H1 (cell line): ENCODE data around the gene FGD5. TPM values are rescaled to one million over a fixed set of nuclear protein-coding genes. Genes with fewer than 3 reads are reported as not detected.

Source experiments
- CTCF ChIA-PET: fragments of 300-600 bp; sonication (Branson Sonifier 250); formaldehyde crosslinking; loops from one replicate; lab custom pipeline; 2021; ENCODE audit not compliant: partially characterized antibody; lab: Charles Lee
- POLR2A ChIA-PET: fragments of 300-600 bp; sonication (Branson Sonifier 250); formaldehyde crosslinking; loops from one replicate; lab custom pipeline; 2021; ENCODE audit warnings: inconsistent platforms; ENCODE audit not compliant: partially characterized antibody; lab: Charles Lee
- DNase-seq, 2 experiments: peaks; one replicate each; pipeline versions ENCODE4 v3.0.0 to v3.0.0-alpha.2; 2010 to 2022; ENCODE audit warnings: low spot score in 2 of 2, low read depth in 1 of 2, mixed read lengths in 1 of 2
- FAIRE-seq: peaks from 2 replicates; lab custom pipeline; 2011; peaks lifted over from hg19 to GRCh38; lab: Jason Lieb, UNC
- H2AFZ ChIP-seq: 2 replicates; pipeline ENCODE4 v1.8.1; 2012; ENCODE audit warnings: low read length, inconsistent platforms
- H2AK5ac ChIP-seq: 2 replicates; pipeline ENCODE4 v1.6.1; 2013; ENCODE audit warnings: low read depth, low read length
- H2BK120ac ChIP-seq: replicated peaks from 2 replicates; pipeline ENCODE3; 2013; ENCODE audit warnings: low read depth, low read length, inconsistent platforms
- H2BK12ac ChIP-seq: 2 replicates; pipeline ENCODE4 v1.6.1; 2013; ENCODE audit warnings: low read depth, low read length
- H2BK15ac ChIP-seq: 2 replicates; pipeline ENCODE4 v1.6.1; 2013; ENCODE audit warnings: low read length
- H2BK20ac ChIP-seq: 2 replicates; pipeline ENCODE4 v1.6.1; 2013; ENCODE audit warnings: low read length
- H2BK5ac ChIP-seq: 2 replicates; pipeline ENCODE4 v1.6.1; 2013; ENCODE audit warnings: low read depth, low read length
- H3K14ac ChIP-seq: 2 replicates; pipeline ENCODE4 v1.6.1; 2013; ENCODE audit warnings: inconsistent platforms; ENCODE audit not compliant: insufficient read length
- H3K18ac ChIP-seq: 2 replicates; pipeline ENCODE4 v1.6.1; 2013; ENCODE audit warnings: low read length; ENCODE audit errors: extremely low read depth
- H3K23ac ChIP-seq: 2 replicates; pipeline ENCODE4 v1.6.1; 2013; ENCODE audit warnings: inconsistent platforms; ENCODE audit not compliant: insufficient read length
- H3K23me2 ChIP-seq: 2 replicates; pipeline ENCODE4 v1.6.1; 2013; ENCODE audit warnings: low read depth, low read length
- H3K27ac ChIP-seq: 2 replicates; pipeline ENCODE4 v1.6.1; 2011; ENCODE audit warnings: low read depth, low read length, inconsistent platforms
- H3K27me3 ChIP-seq, 4 experiments: replicated peaks in 1 of 4; 1 replicate in 1 of 4; 2 replicates in 3 of 4; pipeline versions ENCODE4 v1.6.1 to v1.8.1; 2011 to 2013; ENCODE audit warnings: low read length in 3 of 4, mild to moderate bottlenecking in 3 of 4, inconsistent platforms in 2 of 4, mixed read lengths in 2 of 4, moderate library complexity in 1 of 4; ENCODE audit not compliant: control insufficient read depth in 3 of 4, insufficient read depth in 3 of 4; ENCODE audit errors: extremely low read depth in 1 of 4
- H3K36me3 ChIP-seq, 4 experiments: 2 replicates each; pipeline versions ENCODE4 v1.6.1 to v1.8.1; 2011 to 2013; ENCODE audit warnings: mild to moderate bottlenecking in 4 of 4, low read length in 3 of 4, moderate library complexity in 2 of 4, control low read depth in 1 of 4, inconsistent platforms in 1 of 4; ENCODE audit not compliant: insufficient read depth in 4 of 4, control insufficient read depth in 2 of 4
- H3K4ac ChIP-seq: replicated peaks from 2 replicates; pipeline ENCODE3; 2013; ENCODE audit warnings: low read length, low read depth, mixed read lengths, inconsistent platforms; ENCODE audit not compliant: insufficient read length
- H3K4me1 ChIP-seq, 4 experiments: replicated peaks in 1 of 4; 1 replicate in 1 of 4; 2 replicates in 3 of 4; pipeline versions ENCODE4 v1.6.1 to v1.8.1; 2011 to 2013; ENCODE audit warnings: low read length in 3 of 4, inconsistent platforms in 2 of 4, mixed read lengths in 1 of 4; ENCODE audit not compliant: insufficient read depth in 4 of 4, control insufficient read depth in 3 of 4
- H3K4me2 ChIP-seq, 2 experiments: 2 replicates each; pipeline versions ENCODE4 v1.6.1 to v1.8.1; 2011 to 2013; ENCODE audit warnings: low read depth in 2 of 2, low read length in 2 of 2, control low read depth in 1 of 2, inconsistent platforms in 1 of 2, mild to moderate bottlenecking in 1 of 2; ENCODE audit not compliant: insufficient read depth in 1 of 2
- H3K4me3 ChIP-seq, 4 experiments: fragments of 200-600, 300-600 bp in 1 of 4; sonication (generic), shearing (Covaris generic), sonication (Bioruptor Twin) in 1 of 4; 2 replicates each; pipeline versions ENCODE4 v1.5.1 to v1.8.1; 2011 to 2016; ENCODE audit warnings: low read length in 4 of 4, low read depth in 3 of 4, control low read depth in 2 of 4, inconsistent platforms in 2 of 4, mild to moderate bottlenecking in 2 of 4, mixed read lengths in 1 of 4, moderate library complexity in 1 of 4; ENCODE audit not compliant: insufficient read depth in 2 of 4; ENCODE audit errors: extremely low read depth in 1 of 4
- H3K56ac ChIP-seq: replicated peaks from 2 replicates; pipeline ENCODE3; 2013; ENCODE audit warnings: low read depth, mild to moderate bottlenecking, mixed read lengths, low read length, inconsistent platforms; ENCODE audit not compliant: insufficient read length
- H3K79me1 ChIP-seq: 2 replicates; pipeline ENCODE4 v1.6.1; 2013; ENCODE audit warnings: low read depth, low read length, control low read depth
- H3K79me2 ChIP-seq, 2 experiments: 2 replicates each; pipeline versions ENCODE4 v1.6.1 to v1.8.1; 2012 to 2013; ENCODE audit warnings: low read length in 2 of 2, mild to moderate bottlenecking in 2 of 2, inconsistent platforms in 1 of 2; ENCODE audit not compliant: insufficient read depth in 2 of 2, control insufficient read depth in 1 of 2
- H3K9ac ChIP-seq, 4 experiments: replicated peaks in 1 of 4; 1 replicate in 1 of 4; 2 replicates in 3 of 4; pipeline versions ENCODE4 v1.6.1 to v1.8.1; 2011 to 2013; ENCODE audit warnings: low read depth in 3 of 4, low read length in 3 of 4, control low read depth in 2 of 4, mild to moderate bottlenecking in 2 of 4, moderate library complexity in 2 of 4, inconsistent platforms in 1 of 4; ENCODE audit errors: extremely low read depth in 1 of 4
- H3K9me3 ChIP-seq, 2 experiments: 2 replicates each; pipeline versions ENCODE4 v1.6.1 to v1.8.1; 2012 to 2013; ENCODE audit warnings: mild to moderate bottlenecking in 2 of 2, moderate library complexity in 2 of 2, control low read depth in 1 of 2, inconsistent platforms in 1 of 2, low read depth in 1 of 2, low read length in 1 of 2, mixed read lengths in 1 of 2; ENCODE audit not compliant: insufficient read depth in 2 of 2
- H4K20me1 ChIP-seq, 2 experiments: replicated peaks in 1 of 2; 2 replicates each; pipeline versions ENCODE3 to v1.8.1; 2011 to 2013; ENCODE audit warnings: inconsistent platforms in 2 of 2, low read length in 2 of 2, mild to moderate bottlenecking in 1 of 2; ENCODE audit not compliant: insufficient read depth in 2 of 2, control insufficient read depth in 1 of 2
- H4K5ac ChIP-seq: 2 replicates; pipeline ENCODE4 v1.6.1; 2013; ENCODE audit warnings: low read length, low read depth, mixed read lengths, inconsistent platforms; ENCODE audit not compliant: insufficient read length
- H4K8ac ChIP-seq: 2 replicates; pipeline ENCODE4 v1.8.0; 2013; ENCODE audit warnings: mild to moderate bottlenecking, moderate library complexity, low read length, inconsistent platforms; ENCODE audit not compliant: insufficient read depth; ENCODE audit errors: extremely low read depth
- H4K91ac ChIP-seq: replicated peaks from 2 replicates; pipeline ENCODE3; 2013; ENCODE audit warnings: low read length, mixed read lengths, inconsistent platforms; ENCODE audit not compliant: insufficient read length
- CBX8 ChIP-seq: fragments of 300-800, 300-1000 bp; sonication (generic); IDR thresholded peaks from 2 replicates; pipeline ENCODE4 v1.7.1; 2016; ENCODE audit warnings: low read depth, low read length, borderline replicate concordance
- HDAC2 ChIP-seq, 2 experiments: fragments of 300-600 bp in 1 of 2; sonication (generic) in 1 of 2; IDR thresholded peaks; 2 replicates each; pipeline ENCODE4 v1.6.1; 2011 to 2012; ENCODE audit warnings: low read depth in 2 of 2, low read length in 2 of 2, mild to moderate bottlenecking in 2 of 2, moderate library complexity in 2 of 2, borderline replicate concordance in 1 of 2, inconsistent platforms in 1 of 2
- RBBP5 ChIP-seq: IDR thresholded peaks from 2 replicates; pipeline ENCODE4 v1.7.1; 2012; ENCODE audit warnings: low read depth, mild to moderate bottlenecking, inconsistent platforms, low read length, moderate library complexity, borderline replicate concordance
- RNF2 ChIP-seq: fragments of 200-900, 300-1000 bp; sonication (generic); IDR thresholded peaks from 2 replicates; pipeline ENCODE4 v1.7.1; 2016; ENCODE audit warnings: borderline replicate concordance, low read depth, mild to moderate bottlenecking, antibody characterized with exemption, low read length; ENCODE audit not compliant: poor library complexity, severe bottlenecking; ENCODE audit errors: missing control alignments
- RXRA ChIP-seq: IDR thresholded peaks from 2 replicates; pipeline ENCODE4 v1.6.1; 2011; ENCODE audit warnings: low read depth, mild to moderate bottlenecking, low read length, moderate library complexity; ENCODE audit not compliant: insufficient read depth
- SP4 ChIP-seq: IDR thresholded peaks from 2 replicates; pipeline ENCODE4 v1.6.1; 2012; ENCODE audit warnings: low read length, inconsistent platforms
- SUZ12 ChIP-seq: fragments of 200-600 bp; sonication (generic); IDR thresholded peaks from 2 replicates; pipeline ENCODE4 v1.6.1; 2012; ENCODE audit warnings: mild to moderate bottlenecking, inconsistent platforms, low read length, moderate library complexity, mixed read lengths
- WGBS, 2 experiments: shearing (Covaris generic) in 1 of 2; methylation state at CpG; one replicate each; pipeline versions ENCODE4 v1.1.6 to v1.1.7; 2013 to 2015; ENCODE audit warnings: low lambda C conversion rate in 2 of 2, mixed read lengths in 2 of 2, inconsistent platforms in 1 of 2, low coverage in 1 of 2, missing lambda C conversion rate in 1 of 2; ENCODE audit not compliant: insufficient replicate concordance in 2 of 2, insufficient coverage in 1 of 2, insufficient read length in 1 of 2; ENCODE audit errors: extremely low coverage in 1 of 2, missing lambda C conversion rate in 1 of 2; 5-methylcytosine and 5-hydroxymethylcytosine counted together
- polyA plus RNA-seq, 7 experiments: library from polyadenylated mRNA; depleted of rRNA in 3 of 7; stranded (reverse) in 5 of 7; unstranded in 2 of 7; fragments of >200 nt in 5 of 7; fragments of 200-250 nt in 2 of 7; gene quantifications; 1 replicate in 5 of 7; 2 replicates in 1 of 7; 4 replicates in 1 of 7; pipeline versions ENCODE4 v1.2.1 to v1.2.3, GENCODE V29; 2011 to 2013; ENCODE audit warnings: missing spikeins in 2 of 7, mixed read lengths in 2 of 7
- total RNA-seq: library from RNA; stranded (reverse); fragmentation: NEBNext Ultra II Directional; extraction: Animal tissue kit (Norgen Biotek cat#: 25700); gene quantifications from 2 replicates; pipeline ENCODE4 v1.2.1, GENCODE V29; 2021
- TF ChIP-seq, protein P1 (sequence below), 3 experiments: IDR thresholded peaks; 1 replicate in 2 of 3; 2 replicates in 1 of 3; pipeline versions ENCODE4 v1.5.1 to v1.6.1; 2011; ENCODE audit warnings: low read length in 3 of 3, mild to moderate bottlenecking in 3 of 3, inconsistent platforms in 2 of 3, low read depth in 1 of 3, moderate library complexity in 1 of 3; ENCODE audit not compliant: insufficient read depth in 1 of 3; ENCODE audit errors: control extremely low read depth in 1 of 3

The FGD5 gene
- total and polyA plus RNA-seq, 2 of the 8 experiments (the other 6 are each of a cell fraction or from before 2014, with no cell fraction given) = 4.7 to 14.3 TPM

- 0 out of 2 replicates have a peak overlapping the region, but pooled peaks have one; percentile 43 for H4K8ac ChIP-seq
- no peaks in the 10 kb centered on the region for H3K79me1 ChIP-seq
- H2AFZ ChIP-seq = 0 out of 2 replicates have a peak overlapping the region, but pooled peaks have one; percentile 83
- H4K20me1 ChIP-seq = no peaks in the 10 kb centered on the region
- H2BK120ac ChIP-seq = no peak overlapping the region
- POLR2A ChIA-PET = interaction anchor here (1.3 kb wide), 1 partner anchor 9 kb away, joined by 3 read pairs; no protein-coding TSS in a partner anchor
- DNase-seq = no peak
- H4K5ac ChIP-seq = no peak overlapping the region
- no peaks in the 10 kb centered on the region for H3K27me3 ChIP-seq
- no peak overlapping the region for H3K56ac ChIP-seq
- no peak overlapping the region for H2BK5ac ChIP-seq
- H2BK15ac ChIP-seq = no peak overlapping the region
- H2AK5ac ChIP-seq = no peak overlapping the region
- H3K14ac ChIP-seq = no peak overlapping the region
- H3K4me2 ChIP-seq = no peak overlapping the region
- no peak overlapping the region for H3K4ac ChIP-seq
- no peaks in the 10 kb centered on the region for H3K36me3 ChIP-seq
- H3K23me2 ChIP-seq = no peaks in the 10 kb centered on the region
- no peak overlapping the region for H2BK20ac ChIP-seq
- H3K23ac ChIP-seq = no peak overlapping the region
- H3K4me3 ChIP-seq = no peak overlapping the region
- CTCF ChIA-PET = interaction anchor here (0.7 to 9.0 kb wide), 17 partner anchors 9 to 237 kb away, joined by 3 to 129 read pairs (median 4); partner anchors contain the start of gene C3orf20
- no peak overlapping the region for H3K18ac ChIP-seq
- no peak for FAIRE-seq
- H2BK12ac ChIP-seq = no peak overlapping the region
- 74% methylated on average over 2 of the region's 2 CpGs; no CpG with 5 or more reads in 1 of the 2 experiments for WGBS, 2 experiments
- H3K27ac ChIP-seq = no peak overlapping the region
- H3K9ac ChIP-seq = no peak overlapping the region; a peak in 1 of 7 replicates
- H3K9me3 ChIP-seq = no peaks in the 10 kb centered on the region
- no peaks in the 10 kb centered on the region for H3K79me2 ChIP-seq
- H4K91ac ChIP-seq = no peak overlapping the region
- peaks cover 2 to 9% (median 6%) of the 10 kb centered on the region in 4 experiments; a peak in 4 of 7 replicates for H3K4me1 ChIP-seq
- TF ChIP-seq RBBP5 (no peak), RXRA (no peak), RNF2 (no peak), CBX8 (no peak), HDAC2 (IDR thresholded peaks at IDR 0.05; ENCODE audit: borderline replicate concordance in 1 of 2, low read depth in 2 of 2, low read length in 2 of 2) (no peak), SUZ12 (no peak), SP4 (no peak)
- TF ChIP-seq, protein P1, sequence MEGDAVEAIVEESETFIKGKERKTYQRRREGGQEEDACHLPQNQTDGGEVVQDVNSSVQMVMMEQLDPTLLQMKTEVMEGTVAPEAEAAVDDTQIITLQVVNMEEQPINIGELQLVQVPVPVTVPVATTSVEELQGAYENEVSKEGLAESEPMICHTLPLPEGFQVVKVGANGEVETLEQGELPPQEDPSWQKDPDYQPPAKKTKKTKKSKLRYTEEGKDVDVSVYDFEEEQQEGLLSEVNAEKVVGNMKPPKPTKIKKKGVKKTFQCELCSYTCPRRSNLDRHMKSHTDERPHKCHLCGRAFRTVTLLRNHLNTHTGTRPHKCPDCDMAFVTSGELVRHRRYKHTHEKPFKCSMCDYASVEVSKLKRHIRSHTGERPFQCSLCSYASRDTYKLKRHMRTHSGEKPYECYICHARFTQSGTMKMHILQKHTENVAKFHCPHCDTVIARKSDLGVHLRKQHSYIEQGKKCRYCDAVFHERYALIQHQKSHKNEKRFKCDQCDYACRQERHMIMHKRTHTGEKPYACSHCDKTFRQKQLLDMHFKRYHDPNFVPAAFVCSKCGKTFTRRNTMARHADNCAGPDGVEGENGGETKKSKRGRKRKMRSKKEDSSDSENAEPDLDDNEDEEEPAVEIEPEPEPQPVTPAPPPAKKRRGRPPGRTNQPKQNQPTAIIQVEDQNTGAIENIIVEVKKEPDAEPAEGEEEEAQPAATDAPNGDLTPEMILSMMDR (IDR thresholded peaks at IDR 0.05; ENCODE audit: control extremely low read depth in 1 of 3, insufficient read depth in 1 of 3, low read depth in 1 of 3, low read length in 3 of 3) = no peak
These were observed 35.2 kb upstream of the FGD5 start for GRCh38 chr3:14783480-14784086.
